GM19238 (cell line): ENCODE data around the gene LIPE.

Source experiments
- DNase-seq: peaks from one replicate; pipeline ENCODE4 v3.0.0; 2011; ENCODE audit warnings: low spot score; ENCODE audit not compliant: insufficient read length

Gene LIPE

DNA sequence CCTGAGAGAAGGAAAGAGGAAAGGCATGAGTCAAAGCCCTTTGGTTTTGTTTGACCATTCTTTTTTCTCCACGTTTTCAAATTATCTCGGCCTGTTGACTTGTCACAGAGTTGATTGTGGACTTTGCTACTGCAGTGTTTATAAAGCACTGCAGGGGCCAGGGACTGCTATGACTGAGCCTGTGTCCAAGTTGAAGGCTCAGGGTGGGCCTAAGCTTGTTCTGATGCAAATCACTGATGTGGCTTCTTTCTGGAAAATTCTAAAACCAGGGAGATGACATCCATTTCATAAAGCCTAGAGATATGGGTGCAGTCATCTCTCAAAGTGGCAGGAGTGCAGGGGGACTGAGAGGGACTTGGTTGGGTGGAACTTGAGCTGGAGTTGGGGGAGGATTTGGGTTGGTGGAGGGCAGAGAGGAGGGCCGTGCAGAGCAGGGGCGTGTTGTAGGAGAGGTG is 16.8 kb upstream of the LIPE start:
- DNase-seq, result no peak

GRCh38 chr19:42442833-42443232 is 15.6 kb upstream of the LIPE start, which contains the start of gene CXCL17:
Gene CXCL17 (minus strand): TSS chr19:42442946. CDS start chr19:42442832, 114 bp downstream.
- DNase-seq, result no peak

GRCh38 chr19:42441049-42441445 is 13.9 kb upstream of the LIPE start:
- no peak for DNase-seq

- peak; percentile 57 for DNase-seq
Observed at GRCh38 chr19:42440357-42441048, 13.3 kb upstream of the LIPE start.

DNA sequence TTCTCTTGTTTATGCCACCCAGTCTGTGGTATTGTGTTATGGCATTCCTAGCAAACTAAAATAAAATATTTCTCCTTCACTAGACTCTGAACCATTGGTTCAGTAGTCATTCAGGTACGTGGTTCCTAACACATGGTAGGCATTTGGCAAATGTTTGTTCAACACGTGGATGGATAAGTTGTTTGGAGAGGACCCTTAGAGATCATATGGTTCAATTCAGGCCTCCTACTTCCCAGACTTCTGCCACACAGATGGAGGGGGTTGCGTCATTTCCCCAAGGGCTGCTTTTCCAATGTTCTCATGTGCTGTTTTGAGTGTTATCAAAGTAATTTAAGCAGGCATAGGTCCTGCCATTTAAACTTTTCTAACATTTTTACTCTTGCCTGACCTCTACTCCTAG is 8.8 kb upstream of the LIPE start:
- no peak for DNase-seq

DNA sequence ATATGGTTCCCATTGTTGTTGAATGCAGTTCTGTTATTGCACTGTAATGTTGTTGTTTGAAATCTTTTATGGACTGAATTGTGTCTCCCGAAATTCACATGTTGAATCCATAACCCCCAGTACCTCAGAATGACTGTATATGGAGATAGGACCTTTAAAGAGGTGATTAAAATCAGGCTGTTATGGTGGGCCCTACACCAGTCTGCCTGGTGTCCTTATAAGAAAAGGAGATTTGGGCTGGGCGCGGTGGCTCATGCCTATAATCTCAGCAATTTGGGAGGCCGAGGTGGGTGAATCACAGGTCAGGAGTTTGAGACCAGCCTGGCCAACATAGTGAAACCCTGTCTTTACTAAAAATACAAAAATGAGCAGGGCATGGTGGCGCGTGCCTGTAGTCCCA is 8.1 kb upstream of the LIPE start:
- DNase-seq, result no peak

- DNase-seq, result no peak
Observed at GRCh38 chr19:42433503-42434260, 6.5 kb upstream of the LIPE start.

DNA sequence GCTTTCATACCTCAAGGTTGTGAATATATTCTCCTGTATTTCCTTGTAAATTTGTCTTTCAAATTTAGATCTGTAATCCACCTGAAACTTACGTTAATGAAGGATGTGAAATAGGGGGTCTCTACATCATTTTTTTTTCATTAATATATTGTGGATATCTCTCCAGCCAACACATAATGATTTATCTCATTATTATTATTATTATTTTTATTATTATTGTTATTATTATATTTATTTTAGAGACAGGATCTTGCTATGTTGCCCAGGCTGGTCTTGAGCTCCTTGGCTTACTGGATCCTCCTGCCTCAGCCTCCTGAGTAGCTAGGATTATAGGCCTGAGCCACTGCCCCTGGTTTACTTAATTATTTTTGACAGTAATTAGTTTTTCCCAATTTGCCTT is 4.3 kb upstream of the LIPE start:
- no peak for DNase-seq

- no peak for DNase-seq
Observed at GRCh38 chr19:42428676-42429075, 1.5 kb upstream of the LIPE start.

DNA sequence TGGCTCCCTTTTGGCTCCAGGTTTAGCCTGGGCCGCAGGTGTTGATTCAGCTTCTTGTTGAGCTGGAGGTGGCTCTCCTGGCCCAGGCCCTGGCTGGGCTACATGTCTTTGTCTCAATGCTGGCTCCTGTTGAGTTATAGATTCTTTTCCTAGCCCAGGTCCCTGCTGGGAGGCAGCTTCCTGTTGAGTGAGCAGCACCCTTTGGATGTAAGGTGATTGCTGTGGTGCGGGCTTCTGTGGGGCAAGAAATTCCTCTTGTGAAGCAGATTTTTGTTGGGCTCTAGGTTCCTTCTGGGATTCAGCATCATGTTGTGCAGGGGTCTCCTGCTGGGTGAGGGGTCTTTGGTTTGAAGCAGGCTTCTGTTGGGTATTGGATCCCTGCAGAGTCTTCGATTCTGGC is 545 bp downstream of the LIPE start:
- no peak for DNase-seq

- no peak for DNase-seq
Observed at GRCh38 chr19:42424712-42425131, 2.5 kb downstream of the LIPE start.

DNA sequence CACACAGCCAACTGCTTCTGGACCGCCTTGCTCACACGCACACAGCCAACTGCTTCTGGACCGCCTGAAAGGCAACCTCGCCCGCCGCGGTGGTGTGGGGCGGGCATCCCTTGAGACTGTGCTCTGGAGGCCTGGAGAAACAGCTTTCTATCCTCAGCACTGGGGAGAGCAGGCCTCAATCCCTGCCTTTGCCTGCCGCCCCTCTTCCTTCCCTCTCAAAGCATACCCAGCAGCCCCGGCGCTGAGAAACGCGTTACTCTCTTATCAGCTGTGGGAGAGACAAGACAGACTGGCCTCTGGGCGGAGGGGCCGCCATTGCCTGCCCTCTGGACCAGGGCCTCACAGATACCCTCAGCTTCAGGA is 2.9 kb downstream of the LIPE start:
- no peak for DNase-seq

- DNase-seq, result peak; percentile 95
Observed at GRCh38 chr19:42423462-42424344, 3.5 kb downstream of the LIPE start.

- no peak for DNase-seq
Observed at GRCh38 chr19:42422901-42423461, 4.2 kb downstream of the LIPE start.

- no peak for DNase-seq
Observed at GRCh38 chr19:42422092-42422900, 4.9 kb downstream of the LIPE start.

- DNase-seq, result no peak
Observed at GRCh38 chr19:42421591-42422031, 5.6 kb downstream of the LIPE start.

- no peak for DNase-seq
Observed at GRCh38 chr19:42421101-42421500, 6.1 kb downstream of the LIPE start.

DNA sequence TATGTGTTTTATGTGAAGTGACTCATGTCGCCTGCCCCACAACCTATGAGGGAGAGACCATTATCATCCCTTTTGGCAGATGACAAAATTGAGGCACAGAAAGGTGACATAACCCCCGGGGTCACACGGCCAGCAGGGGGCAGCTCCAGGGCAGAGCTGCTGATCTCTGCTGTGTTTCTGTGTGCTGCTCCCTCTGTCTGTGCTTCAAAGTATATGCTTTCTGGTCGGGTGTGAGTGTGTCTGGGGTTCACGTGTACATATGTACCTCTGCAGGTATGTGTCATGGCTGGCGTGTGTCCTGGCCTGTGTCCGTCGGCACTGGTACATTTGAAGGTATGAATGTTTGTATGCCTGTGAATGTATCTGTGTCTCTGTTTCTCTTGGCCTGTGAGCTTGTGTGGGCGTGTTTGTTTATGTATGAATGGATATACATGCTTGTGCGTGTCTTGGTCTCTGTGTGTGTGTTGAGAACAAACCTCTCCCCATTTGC is 7.1 kb downstream of the LIPE start:
- DNase-seq, result peak; percentile 84

DNA sequence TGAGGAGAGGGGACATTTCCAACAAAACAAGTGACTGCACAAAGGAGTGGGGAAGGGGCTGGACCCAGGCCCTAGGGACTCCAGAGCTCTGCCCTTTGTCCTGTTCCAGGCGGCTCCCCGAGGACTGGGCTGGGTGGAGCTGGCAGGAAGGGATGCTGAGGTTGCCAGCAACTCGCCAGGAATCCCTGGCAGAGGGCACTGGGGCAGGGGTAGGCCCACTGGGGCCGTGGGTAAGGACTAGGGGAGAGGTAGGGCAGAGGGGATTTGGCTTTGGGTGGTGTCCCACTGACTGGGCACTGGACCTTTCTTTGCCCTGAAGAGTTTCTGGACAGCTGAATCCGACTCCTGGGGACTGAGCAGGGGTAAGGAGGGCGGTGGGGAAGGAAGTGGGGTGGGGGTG is 7.9 kb downstream of the LIPE start:
- DNase-seq, result no peak

- DNase-seq, result no peak
Observed at GRCh38 chr19:42412661-42413076, 14.5 kb downstream of the LIPE start.
